Measurements from ENCODE around the gene TPSD1.
"Not testable (repeated sequence)": the region's sequence is repeated elsewhere in the genome, so short reads cannot be mapped to it uniquely, and the experiment has no call there.

The TPSD1 gene

GRCh38 chr16:1295465-1295864 lies 39.6 kb downstream of the TPSD1 start:
- Histone ChIP-seq H3K27ac (no peak overlapping the region), H3K4me1 (peaks cover 0 to 3% (median under 1%) of the 10 kb centered on the region in 4 donors), H3K9me3 (no peaks in the 10 kb centered on the region), H3K27me3 (peaks cover 0 to 76% of the 10 kb centered on the region in 2 donors), H3K4me3 (no peak overlapping the region), H3K36me3 (no peaks in the 10 kb centered on the region)
- TF ChIP-seq CTCF (IDR thresholded peaks at IDR 0.05), result no peak
- intact Hi-C loops (cut with DNase I; ENCODE audit: low total_unique reads), result no loop called here
- no peak for DNase-seq

GRCh38 chr16:1296688-1297017 lies 40.8 kb downstream of the TPSD1 start:
- H3K36me3 ChIP-seq; H3K27ac ChIP-seq; intact Hi-C loops (cut with DNase I; ENCODE audit: low total_unique reads); H3K4me3 ChIP-seq; H3K9me3 ChIP-seq; DNase-seq: not testable (repeated sequence)
- H3K4me1 ChIP-seq, result peaks cover 0 to 12% (median 8%) of the 10 kb centered on the region in 4 donors
- H3K27me3 ChIP-seq, result peaks cover 0 to 76% of the 10 kb centered on the region in 2 donors

- TF ChIP-seq CTCF (IDR thresholded peaks at IDR 0.05), result no peak
- intact Hi-C loops (cut with DNase I; ENCODE audit: low total_unique reads), result no loop called here
- Histone ChIP-seq H3K27me3 (peaks cover 0 to 76% of the 10 kb centered on the region in 2 donors), H3K9me3 (no peaks in the 10 kb centered on the region), H3K4me1 (peaks cover 0 to 12% (median 8%) of the 10 kb centered on the region in 4 donors), H3K4me3 (no peak overlapping the region), H3K36me3 (no peaks in the 10 kb centered on the region), H3K27ac (no peak overlapping the region)
- DNase-seq, result no peak
Observed at GRCh38 chr16:1297018-1297696, 41.3 kb downstream of the TPSD1 start.

- Histone ChIP-seq H3K27me3 (peaks cover 0 to 77% of the 10 kb centered on the region in 2 donors), H3K4me3 (no peak overlapping the region), H3K9me3 (no peaks in the 10 kb centered on the region), H3K4me1 (peaks cover 0 to 17% (median 8%) of the 10 kb centered on the region in 4 donors), H3K27ac (no peak overlapping the region), H3K36me3 (no peaks in the 10 kb centered on the region)
- no peak for DNase-seq
- no peak for TF ChIP-seq CTCF (IDR thresholded peaks at IDR 0.05)
- intact Hi-C loops (cut with DNase I; ENCODE audit: low total_unique reads), result no loop called here
Observed at GRCh38 chr16:1298406-1298805, 42.5 kb downstream of the TPSD1 start.

- Histone ChIP-seq H3K4me1 (peaks cover 0 to 18% (median 8%) of the 10 kb centered on the region in 4 donors), H3K27ac (no peak overlapping the region), H3K27me3 (peaks cover 0 to 77% of the 10 kb centered on the region in 2 donors), H3K36me3 (no peaks in the 10 kb centered on the region), H3K9me3 (no peaks in the 10 kb centered on the region), H3K4me3 (no peak overlapping the region)
- no peak for DNase-seq
- intact Hi-C loops (cut with DNase I; ENCODE audit: low total_unique reads), result no loop called here
- TF ChIP-seq CTCF (IDR thresholded peaks at IDR 0.05), result no peak
Observed at GRCh38 chr16:1299012-1299867, 43.4 kb downstream of the TPSD1 start.

- Histone ChIP-seq H3K9me3 (no peaks in the 10 kb centered on the region), H3K4me3 (no peak overlapping the region), H3K4me1 (peaks cover 0 to 18% (median 8%) of the 10 kb centered on the region in 4 donors), H3K27me3 (peaks cover 0 to 71% of the 10 kb centered on the region in 2 donors), H3K27ac (no peak overlapping the region), H3K36me3 (no peaks in the 10 kb centered on the region)
- intact Hi-C loops (cut with DNase I; ENCODE audit: low total_unique reads), result no loop called here
- DNase-seq, result no peak
- TF ChIP-seq CTCF (IDR thresholded peaks at IDR 0.05), result no peak
Observed at GRCh38 chr16:1299868-1300203, 44.0 kb downstream of the TPSD1 start.

Measured in tibial artery (tissue), 4 donors.